Activated T-helper 17 cell treated with anti-CD3 and anti-CD28 coated beads, Interleukin-2, amount 50 U/mL, for 72 hours (primary cell): ENCODE data around the gene SEL1L. TPM values are rescaled to one million over a fixed set of nuclear protein-coding genes. Genes with fewer than 3 reads are reported as not detected.

Experiments
- ATAC-seq: fragments of 150-1000 bp; cut with Tn5 transposase; replicated peaks from 2 replicates; pipeline ENCODE4 v1.10.0; 2021; ENCODE audit warnings: mild to moderate bottlenecking, moderate library complexity
- H3K27ac Mint-ChIP-seq: one replicate; pipeline ENCODE4 v1.8.0; 2022; ENCODE audit warnings: mixed read lengths
- H3K27me3 Mint-ChIP-seq: one replicate; pipeline ENCODE4 v1.8.0; 2022; ENCODE audit warnings: mixed read lengths
- H3K36me3 Mint-ChIP-seq: one replicate; pipeline ENCODE4 v1.8.0; 2022; ENCODE audit warnings: low read depth, mild to moderate bottlenecking, mixed read lengths
- H3K4me1 Mint-ChIP-seq: one replicate; pipeline ENCODE4 v1.8.0; 2022; ENCODE audit warnings: mixed read lengths
- H3K4me3 Mint-ChIP-seq: one replicate; pipeline ENCODE4 v1.8.0; 2022; ENCODE audit warnings: mild to moderate bottlenecking, mixed read lengths
- H3K9me3 Mint-ChIP-seq: one replicate; pipeline ENCODE4 v1.8.0; 2022; ENCODE audit warnings: mixed read lengths
- total RNA-seq, 2 donors: library from RNA; stranded (reverse); gene quantifications; one replicate each; pipeline ENCODE4 v1.2.3, GENCODE V29; 2022

SEL1L gene
- total RNA-seq, result 10 to 100 TPM; 58.7 to 69.8 TPM

DNA sequence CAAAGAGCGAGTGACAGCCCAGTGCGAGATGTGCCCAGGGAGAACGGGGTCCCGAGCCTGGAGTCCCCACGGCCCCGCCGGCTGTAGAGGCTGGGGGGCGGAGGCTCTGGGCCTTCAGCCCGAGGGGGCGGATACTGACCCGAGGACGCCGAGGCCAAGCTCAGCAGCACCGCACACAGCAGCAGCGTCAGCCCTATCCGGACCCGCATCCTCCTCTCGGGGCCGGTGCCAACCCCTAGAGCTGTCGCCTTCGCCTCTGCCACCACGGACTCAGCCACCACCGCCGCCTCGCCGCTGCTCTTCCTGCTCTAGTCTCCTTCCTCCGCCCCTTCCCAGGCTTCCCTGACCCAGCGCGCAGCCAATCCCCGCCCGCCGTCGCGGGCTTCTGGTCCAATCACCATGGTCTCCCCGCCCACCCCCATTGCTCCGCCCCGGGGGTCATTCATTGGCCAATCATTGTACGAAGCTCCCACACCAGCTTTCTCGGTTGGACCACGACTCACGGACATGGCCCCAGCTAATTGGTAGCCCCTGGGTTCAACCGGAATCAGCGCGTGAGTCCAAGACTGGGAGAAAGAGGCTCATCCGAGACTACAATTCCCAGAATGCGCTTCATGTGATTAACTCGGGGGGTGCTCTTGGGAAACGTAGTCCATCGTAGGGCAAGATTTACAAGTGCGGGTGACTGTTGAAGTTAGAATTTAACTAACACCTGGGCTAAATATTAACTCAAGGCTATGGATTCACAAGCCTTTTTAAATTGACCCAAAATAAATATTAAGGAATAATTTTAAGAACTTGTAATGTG is at the start of gene SEL1L:
SEL1L (minus strand) TSS at position 318 of the 808 bp plus-strand sequence; CDS start at position 209, 109 bp downstream.
- no peaks in the 10 kb centered on the region for H3K9me3 Mint-ChIP-seq
- no peaks in the 10 kb centered on the region for H3K27me3 Mint-ChIP-seq
- H3K36me3 Mint-ChIP-seq, result peaks cover 26% of the 10 kb centered on the region
- peaks cover 16% of the 10 kb centered on the region for H3K4me1 Mint-ChIP-seq
- H3K27ac Mint-ChIP-seq, result peak within 1 kb of the TSS; percentile 89
- peak; percentile 97 for ATAC-seq
- peak within 1 kb of the TSS; percentile 89 for H3K4me3 Mint-ChIP-seq

GRCh38 chr14:81582420-81582819 is 48.8 kb upstream of the SEL1L start:
- no peaks in the 10 kb centered on the region for H3K4me1 Mint-ChIP-seq
- no peaks in the 10 kb centered on the region for H3K36me3 Mint-ChIP-seq
- no peak overlapping the region for H3K4me3 Mint-ChIP-seq
- H3K27me3 Mint-ChIP-seq, result peaks cover 18% of the 10 kb centered on the region
- ATAC-seq, result no peak
- no peak overlapping the region for H3K27ac Mint-ChIP-seq
- peaks cover 4% of the 10 kb centered on the region for H3K9me3 Mint-ChIP-seq

DNA sequence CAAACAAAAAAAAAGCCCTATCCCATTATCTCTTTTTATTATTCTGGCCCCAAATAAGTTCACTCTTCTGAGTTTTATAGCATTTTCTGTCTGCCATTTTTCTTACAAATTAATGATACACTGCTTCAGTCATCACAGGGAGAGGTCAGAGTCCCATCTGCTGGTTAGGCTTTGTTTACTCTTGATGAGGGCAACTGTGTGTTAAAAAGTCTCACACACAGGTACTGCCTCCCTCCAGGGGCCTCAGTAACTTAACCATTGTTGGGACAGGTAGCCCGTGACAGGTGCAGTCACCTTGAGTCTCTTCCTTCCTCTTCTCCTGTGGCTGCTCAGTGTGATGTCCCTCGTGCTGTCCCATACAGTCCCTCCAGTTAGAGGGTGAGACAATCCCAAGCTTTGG is 45.5 kb upstream of the SEL1L start:
- H3K4me1 Mint-ChIP-seq, result no peaks in the 10 kb centered on the region
- no peak for ATAC-seq
- no peak overlapping the region for H3K4me3 Mint-ChIP-seq
- H3K36me3 Mint-ChIP-seq, result no peaks in the 10 kb centered on the region
- peaks cover 4% of the 10 kb centered on the region for H3K9me3 Mint-ChIP-seq
- H3K27me3 Mint-ChIP-seq, result peaks cover 28% of the 10 kb centered on the region
- no peak overlapping the region for H3K27ac Mint-ChIP-seq

GRCh38 chr14:81571437-81571836 is 37.8 kb upstream of the SEL1L start:
- peak; percentile 49 for ATAC-seq
- H3K27ac Mint-ChIP-seq, result peak overlapping the region; percentile 36
- peaks cover 21% of the 10 kb centered on the region for H3K27me3 Mint-ChIP-seq
- no peaks in the 10 kb centered on the region for H3K9me3 Mint-ChIP-seq
- H3K36me3 Mint-ChIP-seq, result no peaks in the 10 kb centered on the region
- no peak overlapping the region for H3K4me3 Mint-ChIP-seq
- no peaks in the 10 kb centered on the region for H3K4me1 Mint-ChIP-seq

DNA sequence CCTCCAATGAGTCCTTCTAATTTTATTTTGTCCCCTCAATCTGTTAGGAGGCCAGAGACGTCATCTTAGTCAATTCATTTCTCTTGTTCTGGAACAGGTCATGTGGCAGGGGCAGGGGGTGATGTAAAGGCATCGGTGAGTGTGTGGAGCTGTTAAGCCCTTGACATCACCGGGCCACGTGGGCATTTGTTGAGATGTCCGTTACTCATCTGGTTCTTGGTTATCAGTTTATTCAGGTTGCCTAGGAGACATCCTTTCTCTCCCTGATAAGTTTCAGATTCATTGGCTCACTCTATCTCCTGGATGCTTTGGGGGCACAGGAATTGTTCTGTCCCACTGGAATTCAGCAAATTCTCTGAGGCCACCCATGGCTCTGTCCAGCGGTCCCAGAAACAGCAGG is 33.6 kb upstream of the SEL1L start:
- Mint-ChIP-seq H3K4me1 (no peaks in the 10 kb centered on the region), H3K27me3 (peaks cover 13% of the 10 kb centered on the region), H3K9me3 (no peaks in the 10 kb centered on the region), H3K36me3 (no peaks in the 10 kb centered on the region), H3K27ac (no peak overlapping the region), H3K4me3 (no peak overlapping the region)
- no peak for ATAC-seq

GRCh38 chr14:81565441-81566290 is 32.0 kb upstream of the SEL1L start:
- Mint-ChIP-seq H3K4me1 (no peaks in the 10 kb centered on the region), H3K4me3 (no peak overlapping the region), H3K9me3 (no peaks in the 10 kb centered on the region), H3K27ac (no peak overlapping the region), H3K27me3 (peaks cover 18% of the 10 kb centered on the region), H3K36me3 (no peaks in the 10 kb centered on the region)
- ATAC-seq, result no peak

DNA sequence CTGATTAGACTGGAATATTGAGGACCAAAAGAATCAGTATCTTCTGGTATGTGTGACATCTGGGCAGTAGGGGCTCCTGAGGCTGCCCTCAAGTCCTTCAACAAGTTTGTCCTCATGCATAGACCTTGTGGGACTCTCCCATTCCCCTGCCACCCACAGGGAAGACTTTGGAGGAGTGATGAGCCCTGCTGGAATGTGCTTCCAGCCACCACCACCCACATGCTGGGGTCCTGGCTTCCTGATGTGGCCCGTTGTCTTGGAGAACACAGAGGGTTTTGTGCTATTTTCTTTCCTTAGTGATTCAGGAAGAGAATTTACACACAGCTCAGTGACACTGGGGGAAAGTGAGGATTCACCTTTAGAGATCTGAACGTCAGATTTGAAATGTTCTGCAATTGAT is 29.2 kb upstream of the SEL1L start:
- Mint-ChIP-seq H3K27me3 (peaks cover 11% of the 10 kb centered on the region), H3K36me3 (no peaks in the 10 kb centered on the region), H3K9me3 (no peaks in the 10 kb centered on the region), H3K27ac (no peak overlapping the region), H3K4me1 (no peaks in the 10 kb centered on the region), H3K4me3 (no peak overlapping the region)
- ATAC-seq, result no peak

DNA sequence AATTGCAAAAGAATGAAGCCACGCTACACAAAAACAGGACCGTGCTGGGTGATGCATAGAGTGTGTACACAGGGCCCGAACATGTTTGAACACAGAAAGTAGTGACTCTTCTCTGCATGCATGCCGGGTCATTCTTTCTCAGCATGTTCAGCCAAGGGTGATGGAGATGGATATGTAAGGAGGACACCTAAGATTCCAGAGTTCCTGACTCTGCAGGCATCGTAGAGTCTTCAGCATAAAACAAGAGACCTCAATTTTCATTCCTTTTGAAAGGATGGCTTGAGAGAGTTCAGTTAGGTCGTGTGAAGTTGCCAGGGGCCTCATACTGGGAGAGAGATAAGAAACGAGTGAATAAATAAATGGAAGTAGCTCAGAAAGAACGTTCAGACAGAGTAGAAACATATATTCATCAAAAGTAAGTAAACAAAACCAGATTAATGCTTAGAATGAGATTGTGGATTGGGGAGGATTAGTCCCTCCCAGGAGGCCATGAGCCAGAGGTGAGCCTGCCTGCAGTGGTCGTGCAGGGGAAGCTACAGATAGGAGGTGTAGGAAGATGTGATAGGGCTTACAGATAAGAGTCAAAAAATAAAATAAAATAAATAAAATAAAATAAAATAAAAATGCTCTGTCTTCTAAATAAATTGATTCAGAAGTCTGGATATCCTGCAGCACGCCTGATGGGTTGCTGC is 27.6 kb upstream of the SEL1L start:
- no peaks in the 10 kb centered on the region for H3K36me3 Mint-ChIP-seq
- no peak overlapping the region for H3K27ac Mint-ChIP-seq
- H3K27me3 Mint-ChIP-seq, result peaks cover 8% of the 10 kb centered on the region
- H3K4me3 Mint-ChIP-seq, result no peak overlapping the region
- no peak for ATAC-seq
- no peaks in the 10 kb centered on the region for H3K4me1 Mint-ChIP-seq
- H3K9me3 Mint-ChIP-seq, result no peaks in the 10 kb centered on the region

GRCh38 chr14:81559385-81559784 is 25.7 kb upstream of the SEL1L start:
- Mint-ChIP-seq H3K9me3 (no peaks in the 10 kb centered on the region), H3K4me3 (no peak overlapping the region), H3K36me3 (no peaks in the 10 kb centered on the region), H3K27ac (no peak overlapping the region), H3K4me1 (no peaks in the 10 kb centered on the region), H3K27me3 (peaks cover 8% of the 10 kb centered on the region)
- ATAC-seq, result no peak

- peaks cover 5% of the 10 kb centered on the region for H3K27me3 Mint-ChIP-seq
- H3K4me3 Mint-ChIP-seq, result no peak overlapping the region
- no peaks in the 10 kb centered on the region for H3K4me1 Mint-ChIP-seq
- H3K36me3 Mint-ChIP-seq, result no peaks in the 10 kb centered on the region
- H3K27ac Mint-ChIP-seq, result no peak overlapping the region
- no peaks in the 10 kb centered on the region for H3K9me3 Mint-ChIP-seq
- no peak for ATAC-seq
Measured at GRCh38 chr14:81557146-81557545, 23.5 kb upstream of the SEL1L start.

- Mint-ChIP-seq H3K4me1 (no peaks in the 10 kb centered on the region), H3K27me3 (no peaks in the 10 kb centered on the region), H3K27ac (no peak overlapping the region), H3K9me3 (no peaks in the 10 kb centered on the region), H3K36me3 (no peaks in the 10 kb centered on the region), H3K4me3 (no peak overlapping the region)
- ATAC-seq, result no peak
Measured at GRCh38 chr14:81555684-81556083, 22.0 kb upstream of the SEL1L start.

DNA sequence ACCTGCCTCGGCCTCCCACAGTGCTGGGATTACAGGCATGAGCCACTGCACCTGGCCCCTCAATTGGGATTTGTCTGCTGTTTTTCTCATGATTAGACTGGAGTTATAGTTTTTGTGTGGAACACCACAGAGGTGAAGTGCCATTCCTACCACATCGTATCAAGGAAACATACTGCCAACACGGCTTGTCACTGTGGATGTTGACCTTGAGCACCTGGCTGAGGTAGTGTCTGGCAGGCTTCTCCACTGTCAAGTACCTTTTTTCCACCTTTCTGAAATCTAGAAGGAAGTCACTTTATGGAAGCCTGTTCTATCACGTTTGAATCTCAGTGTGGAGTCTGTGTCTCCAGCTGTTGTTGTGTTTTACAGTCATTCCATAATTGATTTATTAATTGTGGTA is 21.4 kb upstream of the SEL1L start:
- Mint-ChIP-seq H3K9me3 (no peaks in the 10 kb centered on the region), H3K27ac (no peak overlapping the region)
- no peak for ATAC-seq

GRCh38 chr14:81551471-81551870 is 17.8 kb upstream of the SEL1L start:
- no peaks in the 10 kb centered on the region for H3K9me3 Mint-ChIP-seq

More for the DNA sequence above, 21.4 kb upstream of the SEL1L start:
- H3K36me3 Mint-ChIP-seq, result no peaks in the 10 kb centered on the region
- H3K27me3 Mint-ChIP-seq, result no peaks in the 10 kb centered on the region
- no peak overlapping the region for H3K4me3 Mint-ChIP-seq
- H3K4me1 Mint-ChIP-seq, result no peaks in the 10 kb centered on the region

GRCh38 chr14:81550001-81550637 is 16.5 kb upstream of the SEL1L start:
- Mint-ChIP-seq H3K4me1 (peaks cover 11% of the 10 kb centered on the region), H3K9me3 (no peaks in the 10 kb centered on the region), H3K27me3 (no peaks in the 10 kb centered on the region), H3K4me3 (no peak overlapping the region), H3K27ac (no peak overlapping the region), H3K36me3 (no peaks in the 10 kb centered on the region)
- peak; percentile 94 for ATAC-seq

More at GRCh38 chr14:81551471-81551870, 17.8 kb upstream of the SEL1L start:
- Mint-ChIP-seq H3K27ac (no peak overlapping the region), H3K4me1 (peaks cover 11% of the 10 kb centered on the region), H3K27me3 (no peaks in the 10 kb centered on the region), H3K36me3 (no peaks in the 10 kb centered on the region), H3K4me3 (no peak overlapping the region)
- ATAC-seq, result no peak
